SU-DHL-6 (cell line): ENCODE data around the gene ADAM12.

Experiments
- H2AFZ ChIP-seq: fragments of 200-600 bp; sonication (generic); 2 replicates; pipeline ENCODE4 v1.6.1; 2014; ENCODE audit warnings: low read depth, mild to moderate bottlenecking, moderate library complexity, mixed read lengths, antibody characterized with exemption, low read length; ENCODE audit not compliant: severe bottlenecking
- H3F3A ChIP-seq: fragments of 200-600 bp; shearing (Covaris generic); 2 replicates; pipeline ENCODE4 v1.6.0; 2016; ENCODE audit warnings: antibody characterized with exemption, mild to moderate bottlenecking; ENCODE audit not compliant: insufficient read depth
- H3K27ac ChIP-seq: fragments of 200-600 bp; sonication (generic); 2 replicates; pipeline ENCODE4 v1.5.1; 2016; ENCODE audit warnings: low read depth, mild to moderate bottlenecking, low read length, moderate library complexity, mixed read lengths
- H3K27me3 ChIP-seq: fragments of 200-600 bp; sonication (generic), shearing (Covaris generic); 2 replicates; pipeline ENCODE4 v1.6.0; 2014; ENCODE audit warnings: mild to moderate bottlenecking, low read length
- H3K36me3 ChIP-seq: fragments of 200-600 bp; sonication (generic); 2 replicates; pipeline ENCODE4 v1.6.1; 2014; ENCODE audit warnings: mild to moderate bottlenecking, low read length, mixed read lengths
- H3K4me2 ChIP-seq: fragments of 300-600, 200-600 bp; shearing (Covaris generic), sonication (generic); 2 replicates; pipeline ENCODE4 v1.6.0; 2014; ENCODE audit warnings: low read length, low read depth, mild to moderate bottlenecking; ENCODE audit not compliant: poor library complexity, severe bottlenecking
- H3K4me3 ChIP-seq: fragments of 200-600 bp; sonication (generic); 2 replicates; pipeline ENCODE4 v1.5.1; 2014; ENCODE audit warnings: antibody characterized with exemption, low read length, mild to moderate bottlenecking, mixed read lengths; ENCODE audit not compliant: insufficient read depth, poor library complexity, severe bottlenecking
- H3K79me2 ChIP-seq: fragments of 200-600 bp; sonication (generic); 2 replicates; pipeline ENCODE4 v1.6.1; 2014; ENCODE audit warnings: mild to moderate bottlenecking, low read length, moderate library complexity; ENCODE audit not compliant: insufficient read depth
- H3K9ac ChIP-seq: fragments of 200-600 bp; sonication (generic); 2 replicates; pipeline ENCODE4 v1.7.0; 2014; ENCODE audit warnings: mild to moderate bottlenecking, low read length
- H3K9me2 ChIP-seq: fragments of 200-600 bp; sonication (generic); replicated peaks from 2 replicates; pipeline ENCODE4 v1.6.1; 2014; ENCODE audit warnings: low read length; ENCODE audit not compliant: insufficient read depth
- H3K9me3 ChIP-seq: fragments of 200-600 bp; sonication (generic); 2 replicates; pipeline ENCODE4 v1.6.1; 2014; ENCODE audit warnings: low read length, mixed read lengths; ENCODE audit not compliant: insufficient read depth
- H4K20me1 ChIP-seq: fragments of 200-600 bp; sonication (generic); 2 replicates; pipeline ENCODE4 v1.6.1; 2014; ENCODE audit warnings: low read depth, mild to moderate bottlenecking, antibody characterized with exemption, low read length, moderate library complexity, mixed read lengths
- CTCF ChIP-seq: fragments of 200-600 bp; sonication (generic); IDR thresholded peaks from one replicate; pipeline ENCODE4 v1.5.1; 2017; ENCODE audit warnings: antibody characterized with exemption, mild to moderate bottlenecking, low read length, moderate library complexity; ENCODE audit not compliant: insufficient read depth, poor library complexity, severe bottlenecking
- EZH2phosphoT487 ChIP-seq: fragments of 200-600 bp; sonication (generic), shearing (Covaris generic); conservative IDR thresholded peaks from 2 replicates; pipeline ENCODE4 v1.6.1; 2018; ENCODE audit warnings: mild to moderate bottlenecking, antibody characterized with exemption, low read length, moderate library complexity, mixed read lengths

The ADAM12 gene

GRCh38 chr10:126390324-126390723, 2.0 kb upstream of the ADAM12 start:
- Histone ChIP-seq H3K9ac (no peak overlapping the region), H3K27ac (no peak overlapping the region), H3F3A (no peaks in the 10 kb centered on the region), H3K27me3 (no peaks in the 10 kb centered on the region), H4K20me1 (no peaks in the 10 kb centered on the region), H3K9me3 (no peaks in the 10 kb centered on the region), H3K36me3 (no peaks in the 10 kb centered on the region), H3K79me2 (no peaks in the 10 kb centered on the region), H3K9me2 (no peaks in the 10 kb centered on the region), H2AFZ (no peak overlapping the region), H3K4me3 (no peak overlapping the region), H3K4me2 (no peak overlapping the region)
- TF ChIP-seq EZH2phosphoT487 (no peak), CTCF (no peak)

- Histone ChIP-seq H3K27me3 (no peaks in the 10 kb centered on the region), H3K4me2 (no peak overlapping the region), H3K9me3 (no peaks in the 10 kb centered on the region), H2AFZ (no peak overlapping the region), H4K20me1 (no peaks in the 10 kb centered on the region), H3K9ac (no peak overlapping the region), H3K4me3 (no peak overlapping the region), H3K27ac (no peak overlapping the region), H3F3A (no peaks in the 10 kb centered on the region), H3K36me3 (no peaks in the 10 kb centered on the region), H3K79me2 (no peaks in the 10 kb centered on the region), H3K9me2 (no peaks in the 10 kb centered on the region)
- TF ChIP-seq CTCF, result no peak
- no peak for TF ChIP-seq EZH2phosphoT487
Measured at GRCh38 chr10:126387041-126387921, 996 bp downstream of the ADAM12 start.

GRCh38 chr10:126384269-126384873, 3.9 kb downstream of the ADAM12 start:
- Histone ChIP-seq H3K9me2 (no peaks in the 10 kb centered on the region), H4K20me1 (no peaks in the 10 kb centered on the region), H3K4me3 (no peak overlapping the region), H3K4me2 (no peak overlapping the region), H3K9me3 (no peaks in the 10 kb centered on the region), H3F3A (no peaks in the 10 kb centered on the region), H3K9ac (no peak overlapping the region), H3K27me3 (no peaks in the 10 kb centered on the region), H3K79me2 (no peaks in the 10 kb centered on the region), H3K27ac (no peak overlapping the region), H3K36me3 (no peaks in the 10 kb centered on the region), H2AFZ (no peak overlapping the region)
- TF ChIP-seq EZH2phosphoT487, result no peak
- no peak for TF ChIP-seq CTCF
